Duodenal mucosa (tissue), 2 donors: Measurements from ENCODE around the gene TMEM51.
"Not testable (repeated sequence)": the region's sequence is repeated elsewhere in the genome, so short reads cannot be mapped to it uniquely, and the experiment has no call there.

Experiments
- H3K27ac ChIP-seq: one replicate; pipeline ENCODE4 v1.7.0; 2013; ENCODE audit warnings: low read depth, low read length
- H3K27me3 ChIP-seq, 2 donors: one replicate each; pipeline ENCODE4 v1.7.0; 2013; ENCODE audit warnings: low read length in 2 of 2, control low read depth in 1 of 2; ENCODE audit not compliant: insufficient read depth in 2 of 2, control insufficient read depth in 1 of 2
- H3K36me3 ChIP-seq, 2 donors: one replicate each; pipeline ENCODE4 v1.7.0; 2013; ENCODE audit warnings: low read length in 2 of 2, control low read depth in 1 of 2; ENCODE audit not compliant: insufficient read depth in 2 of 2, control insufficient read depth in 1 of 2
- H3K4me1 ChIP-seq, 2 donors: one replicate each; pipeline ENCODE4 v1.7.0; 2013; ENCODE audit warnings: low read length in 2 of 2, control low read depth in 1 of 2; ENCODE audit not compliant: insufficient read depth in 2 of 2, control insufficient read depth in 1 of 2
- H3K4me3 ChIP-seq, 2 donors: one replicate each; pipeline ENCODE4 v1.7.0; 2013; ENCODE audit warnings: low read length in 2 of 2, low read depth in 1 of 2
- H3K9ac ChIP-seq, 2 donors: one replicate each; pipeline ENCODE4 v1.7.0; 2013; ENCODE audit warnings: low read length in 2 of 2, low read depth in 1 of 2
- H3K9me3 ChIP-seq, 2 donors: one replicate each; pipeline ENCODE4 v1.7.0; 2013; ENCODE audit warnings: low read length in 2 of 2, control low read depth in 1 of 2; ENCODE audit not compliant: control insufficient read depth in 1 of 2

The TMEM51 gene

DNA sequence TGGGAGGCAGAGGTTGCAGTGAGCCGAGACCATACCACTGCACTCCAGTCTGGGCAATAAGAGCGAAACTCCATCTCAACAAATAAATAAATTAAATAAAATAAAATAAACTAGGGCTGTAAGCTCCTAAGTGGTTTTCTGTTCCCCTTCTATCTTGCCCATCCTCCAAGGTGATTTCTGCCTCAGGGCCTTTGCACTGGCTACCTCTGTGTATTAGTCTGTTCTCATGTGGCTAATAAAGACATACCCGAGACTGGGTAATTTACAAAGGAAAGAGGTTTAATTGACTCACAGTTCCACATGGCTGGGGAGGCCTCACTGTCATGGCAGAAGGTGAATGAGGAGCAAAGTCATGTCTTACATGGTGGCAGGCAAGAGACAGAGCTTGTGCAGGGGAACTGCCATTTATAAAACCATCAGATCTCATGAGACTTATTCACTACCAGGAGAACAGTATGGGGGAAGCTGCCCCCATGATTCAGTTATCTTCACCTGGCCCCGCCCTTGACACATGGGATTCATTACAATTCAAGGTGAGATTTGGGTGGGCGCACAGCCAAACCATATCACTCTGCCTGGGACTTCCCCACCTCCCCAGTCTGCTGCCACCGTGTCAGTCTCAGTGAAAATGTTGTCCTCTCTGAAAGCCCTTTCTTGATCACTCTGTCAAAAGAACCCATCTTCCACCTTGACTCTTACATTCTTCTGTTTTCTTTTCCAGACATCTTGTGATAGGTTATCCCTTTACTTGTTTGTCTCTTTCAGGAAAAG lies 22.0 kb downstream of the TMEM51 start:
- not testable (repeated sequence) for H3K4me3 ChIP-seq, H3K9me3 ChIP-seq, H3K36me3 ChIP-seq, H3K9ac ChIP-seq, H3K27me3 ChIP-seq, H3K27ac ChIP-seq
- peaks cover 80 to 83% of the 10 kb centered on the region in 2 donors for H3K4me1 ChIP-seq

DNA sequence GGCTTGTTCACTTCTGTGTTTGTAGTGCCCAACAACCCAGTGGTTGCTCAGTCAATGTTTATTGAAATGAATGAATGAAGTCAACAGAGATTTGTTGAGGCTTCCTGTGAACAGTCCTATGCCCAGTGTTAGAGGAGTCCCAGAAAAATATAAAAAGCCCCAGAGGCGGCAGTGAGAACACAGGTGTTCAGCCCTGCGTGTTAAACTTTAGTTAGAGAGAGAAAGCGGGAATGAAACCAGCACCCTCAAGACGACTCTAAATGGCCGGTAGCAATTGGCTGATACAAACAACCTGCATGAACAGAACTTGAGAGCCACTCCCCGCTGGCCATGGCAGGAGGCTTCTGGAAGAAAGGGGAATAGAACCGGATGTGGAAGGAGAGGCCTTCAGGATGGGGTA lies 22.6 kb downstream of the TMEM51 start:
- H3K27ac ChIP-seq = no peak overlapping the region
- H3K9ac ChIP-seq = no peak overlapping the region
- H3K9me3 ChIP-seq = no peaks in the 10 kb centered on the region
- H3K4me1 ChIP-seq = peaks cover 85 to 88% of the 10 kb centered on the region in 2 donors
- H3K36me3 ChIP-seq = no peaks in the 10 kb centered on the region
- H3K4me3 ChIP-seq = no peak overlapping the region
- H3K27me3 ChIP-seq = no peaks in the 10 kb centered on the region

DNA sequence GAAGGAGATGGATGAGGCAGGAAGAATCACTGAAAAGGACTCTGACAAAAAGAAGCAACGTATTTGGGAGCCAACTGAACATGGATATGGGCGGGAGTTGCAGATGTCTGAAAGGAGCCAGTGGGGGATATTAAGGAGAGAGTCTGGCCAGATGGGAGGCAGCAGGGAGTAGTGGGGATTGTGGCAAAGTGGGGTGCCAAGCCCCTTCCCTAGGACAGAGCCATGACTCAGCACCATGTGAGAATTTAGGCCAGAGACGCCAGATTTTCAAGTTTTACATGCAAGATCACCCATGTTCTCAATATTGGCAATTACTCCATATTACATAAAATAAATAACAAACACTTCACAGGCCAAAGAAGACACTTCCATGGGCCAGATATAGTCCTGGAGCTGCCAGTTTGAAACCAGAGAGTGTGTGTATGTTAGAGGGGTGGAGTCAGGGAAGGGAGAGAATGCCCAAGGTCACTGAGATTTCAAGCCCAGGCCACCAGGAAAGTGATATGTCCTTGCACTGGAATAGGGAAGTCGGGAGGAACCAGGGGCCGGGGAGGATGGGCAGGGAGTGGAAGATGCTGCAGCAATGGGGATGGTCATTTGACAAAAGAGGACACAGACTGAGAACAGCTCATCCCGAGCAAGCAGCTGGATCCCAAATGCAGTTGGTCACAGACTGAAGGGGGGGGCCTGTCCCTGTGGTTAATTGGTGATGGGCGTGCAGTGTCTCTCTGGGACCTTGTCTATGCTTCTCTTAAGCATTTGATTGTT lies 23.5 kb downstream of the TMEM51 start:
- Histone ChIP-seq H3K27ac (no peak overlapping the region), H3K4me1 (peaks cover 81 to 84% of the 10 kb centered on the region in 2 donors), H3K36me3 (no peaks in the 10 kb centered on the region), H3K4me3 (no peak overlapping the region), H3K9ac (no peak overlapping the region), H3K9me3 (no peaks in the 10 kb centered on the region), H3K27me3 (no peaks in the 10 kb centered on the region)

DNA sequence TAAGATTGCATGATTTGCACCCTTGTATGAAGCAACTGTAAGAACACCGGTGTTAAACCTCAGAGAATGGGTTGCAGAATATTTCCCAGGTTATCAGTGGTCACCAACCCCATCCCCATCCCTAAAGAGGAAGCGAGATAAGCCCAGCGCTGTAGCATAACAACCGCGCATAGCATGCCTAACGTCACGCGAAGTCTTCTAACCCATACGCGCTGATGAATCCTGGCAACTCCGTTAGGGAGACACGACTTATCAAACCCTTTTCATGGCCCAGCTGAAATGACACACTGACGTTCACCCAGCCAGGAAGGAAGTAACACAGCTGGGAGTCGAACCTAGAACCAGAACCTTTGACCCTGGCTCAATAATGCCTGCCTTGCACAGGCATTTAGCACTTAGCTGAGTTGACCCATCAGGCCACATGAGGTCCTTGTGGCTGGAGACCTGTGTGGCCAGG lies 24.2 kb downstream of the TMEM51 start:
- H3K4me3 ChIP-seq = no peak overlapping the region
- peaks cover 80 to 81% of the 10 kb centered on the region in 2 donors for H3K4me1 ChIP-seq
- no peaks in the 10 kb centered on the region for H3K27me3 ChIP-seq
- no peak overlapping the region for H3K9ac ChIP-seq
- no peaks in the 10 kb centered on the region for H3K9me3 ChIP-seq
- H3K27ac ChIP-seq = no peak overlapping the region
- H3K36me3 ChIP-seq = no peaks in the 10 kb centered on the region

GRCh38 chr1:15178571-15179484 lies 25.3 kb downstream of the TMEM51 start:
- H3K9ac ChIP-seq = peak overlapping the region in 1 of 2 donors; percentile 27
- H3K27ac ChIP-seq = peak overlapping the region; percentile 43
- no peak overlapping the region for H3K4me3 ChIP-seq
- H3K36me3 ChIP-seq = no peaks in the 10 kb centered on the region
- H3K4me1 ChIP-seq = peaks cover 75 to 82% of the 10 kb centered on the region in 2 donors
- H3K9me3 ChIP-seq = no peaks in the 10 kb centered on the region
- H3K27me3 ChIP-seq = no peaks in the 10 kb centered on the region

DNA sequence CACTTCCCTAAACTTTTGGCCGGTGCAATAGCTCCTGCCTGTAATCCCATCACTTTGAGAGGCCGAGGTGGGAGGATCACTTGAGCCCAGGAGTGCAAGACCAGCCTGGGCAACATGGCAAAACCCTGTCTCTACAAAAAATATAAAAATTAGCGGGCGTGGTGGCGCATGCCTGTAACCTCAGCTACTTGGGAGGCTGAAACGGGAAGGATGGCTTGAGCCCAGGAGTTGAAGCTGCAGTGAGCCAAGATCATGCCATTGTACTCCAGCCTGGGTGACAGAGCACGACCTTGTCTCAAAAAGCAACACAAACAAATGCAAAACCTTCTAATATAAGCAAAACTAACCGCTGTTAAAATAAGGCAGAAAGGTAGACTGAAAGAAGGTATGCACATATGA lies 25.9 kb downstream of the TMEM51 start:
- Histone ChIP-seq H3K4me3 (no peak overlapping the region), H3K27me3 (no peaks in the 10 kb centered on the region), H3K27ac (peak overlapping the region; percentile 43), H3K36me3 (no peaks in the 10 kb centered on the region), H3K9me3 (no peaks in the 10 kb centered on the region), H3K9ac (no peak overlapping the region), H3K4me1 (peaks cover 73 to 80% of the 10 kb centered on the region in 2 donors)

DNA sequence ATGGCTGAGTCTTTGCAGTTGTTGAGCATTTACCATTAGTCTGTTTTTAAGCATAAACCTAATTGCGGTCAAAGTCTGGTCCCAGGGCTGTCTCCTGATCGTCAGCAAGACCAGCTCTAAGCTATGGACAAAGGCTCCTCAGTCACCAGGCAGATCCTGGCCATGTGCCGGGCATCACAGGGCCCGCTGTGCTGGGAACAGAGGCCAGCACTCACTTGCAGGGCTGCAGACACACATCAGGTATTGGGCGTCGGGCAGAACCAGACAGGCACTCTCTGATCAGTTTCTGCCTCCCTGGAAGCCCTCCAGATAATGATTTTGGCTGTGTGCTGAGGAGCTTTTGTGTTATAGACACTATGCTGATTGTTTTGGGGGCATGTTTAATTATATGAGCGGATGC lies 26.6 kb downstream of the TMEM51 start:
- peaks cover 76 to 87% of the 10 kb centered on the region in 2 donors for H3K4me1 ChIP-seq

GRCh38 chr1:15180945-15181523 lies 27.5 kb downstream of the TMEM51 start:
- H3K36me3 ChIP-seq = no peaks in the 10 kb centered on the region
- H3K9ac ChIP-seq = no peak overlapping the region
- H3K27me3 ChIP-seq = no peaks in the 10 kb centered on the region
- H3K9me3 ChIP-seq = no peaks in the 10 kb centered on the region
- peak overlapping the region; percentile 42 for H3K27ac ChIP-seq
- H3K4me3 ChIP-seq = no peak overlapping the region
- H3K4me1 ChIP-seq = peaks cover 79 to 91% of the 10 kb centered on the region in 2 donors

More for the DNA sequence above, 26.6 kb downstream of the TMEM51 start:
- Histone ChIP-seq H3K9me3 (no peaks in the 10 kb centered on the region), H3K9ac (no peak overlapping the region), H3K27ac (no peak overlapping the region), H3K36me3 (no peaks in the 10 kb centered on the region), H3K4me3 (no peak overlapping the region), H3K27me3 (no peaks in the 10 kb centered on the region)

GRCh38 chr1:15181564-15181963 lies 28.0 kb downstream of the TMEM51 start:
- Histone ChIP-seq H3K27me3 (no peaks in the 10 kb centered on the region), H3K27ac (peak overlapping the region; percentile 42), H3K9me3 (no peaks in the 10 kb centered on the region), H3K4me3 (no peak overlapping the region), H3K9ac (no peak overlapping the region), H3K36me3 (no peaks in the 10 kb centered on the region), H3K4me1 (peaks cover 79 to 90% of the 10 kb centered on the region in 2 donors)
